ENCODE data around the gene CLGN.

The CLGN gene

DNA sequence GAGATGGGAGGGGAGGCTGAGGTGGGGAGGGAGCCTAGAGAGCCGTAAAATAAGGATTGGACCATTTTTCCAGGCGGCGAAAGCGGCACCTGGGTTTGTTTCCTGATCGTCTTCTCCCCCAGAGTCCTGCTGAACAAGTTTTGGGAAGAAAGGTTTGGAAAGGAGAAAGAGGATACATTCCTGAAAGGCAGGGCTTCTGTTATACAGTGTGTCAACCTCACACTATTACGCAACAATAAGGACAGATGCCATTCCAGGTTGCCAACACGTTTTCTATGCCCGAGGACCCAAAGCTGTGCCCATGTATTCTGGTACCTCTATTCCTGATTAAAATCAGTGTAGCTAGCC lies 53.3 kb downstream of the CLGN start:
- DNase-seq, result no peak

DNA sequence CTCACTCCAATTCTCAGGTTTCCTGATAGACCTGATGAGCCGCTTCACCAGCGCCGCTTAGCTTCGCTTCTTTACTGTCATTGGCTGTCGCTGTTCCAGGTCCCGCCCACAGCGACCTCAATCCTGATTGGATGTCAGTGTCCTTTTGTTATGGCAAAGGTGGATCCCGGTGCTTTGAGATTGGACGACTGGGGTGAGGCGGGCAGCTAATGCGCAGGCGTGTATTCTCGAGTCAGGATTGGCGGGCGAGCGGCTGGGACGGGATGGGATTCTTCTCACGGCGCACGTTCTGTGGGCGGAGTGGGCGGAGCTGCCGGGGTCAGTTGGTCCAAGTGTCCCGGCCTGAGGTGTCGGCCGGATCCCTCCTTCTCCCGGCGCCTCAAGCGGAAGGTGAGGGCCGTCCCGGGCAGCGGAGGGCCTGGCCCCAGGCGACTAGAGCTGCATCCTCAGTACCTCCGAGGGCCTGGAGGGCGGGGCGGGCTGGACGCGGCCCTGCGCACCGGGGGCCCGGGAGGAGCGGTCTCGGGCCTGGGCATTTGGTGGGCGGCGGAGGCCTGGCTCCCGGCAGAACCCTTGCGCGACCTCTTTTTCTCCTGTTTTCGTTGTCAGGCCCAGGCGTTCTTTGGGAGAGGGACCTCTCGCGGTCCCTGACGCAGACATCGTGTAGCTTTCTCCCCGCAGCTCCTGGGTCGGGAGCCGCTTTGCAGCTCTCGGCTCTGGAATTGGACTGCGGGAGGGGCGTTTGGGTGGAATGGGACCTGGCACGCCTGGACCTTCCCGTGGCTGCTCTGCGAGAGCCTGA lies 53.9 kb downstream of the CLGN start, which contains the start of gene SCOC:
Gene SCOC (plus strand): TSS at position 319 of the 802 bp plus-strand sequence. CDS start 5,525 bp downstream, outside the sequence.
- DNase-seq, result peak; percentile 100

DNA sequence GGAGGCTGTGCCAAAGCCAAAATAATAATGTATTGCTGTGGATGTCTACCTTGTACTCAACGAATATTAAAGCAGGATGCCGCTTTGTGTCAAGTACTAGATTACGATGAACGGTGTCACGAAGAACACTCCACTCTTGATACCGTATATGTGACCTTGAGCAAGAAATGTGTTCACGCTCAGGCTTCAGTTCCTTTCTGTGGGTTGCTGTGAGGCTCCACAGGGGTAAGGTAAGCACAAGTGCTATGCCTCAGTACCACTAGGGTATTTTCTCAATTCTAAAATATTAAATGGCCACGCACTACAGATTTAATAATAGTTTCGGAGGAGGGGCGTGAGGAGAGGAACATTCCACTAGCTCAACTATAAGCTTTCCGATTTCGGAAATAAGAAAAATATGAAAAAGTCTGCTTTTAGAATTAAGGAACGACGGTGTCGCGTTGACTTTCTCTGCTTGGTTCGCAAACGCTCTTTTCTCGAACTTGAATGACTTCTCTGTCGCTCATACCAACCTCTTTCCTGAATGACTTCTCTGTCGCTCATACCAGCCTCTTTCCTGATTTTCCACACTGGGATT lies 54.6 kb downstream of the CLGN start:
- peak; percentile 26 for DNase-seq

DNA sequence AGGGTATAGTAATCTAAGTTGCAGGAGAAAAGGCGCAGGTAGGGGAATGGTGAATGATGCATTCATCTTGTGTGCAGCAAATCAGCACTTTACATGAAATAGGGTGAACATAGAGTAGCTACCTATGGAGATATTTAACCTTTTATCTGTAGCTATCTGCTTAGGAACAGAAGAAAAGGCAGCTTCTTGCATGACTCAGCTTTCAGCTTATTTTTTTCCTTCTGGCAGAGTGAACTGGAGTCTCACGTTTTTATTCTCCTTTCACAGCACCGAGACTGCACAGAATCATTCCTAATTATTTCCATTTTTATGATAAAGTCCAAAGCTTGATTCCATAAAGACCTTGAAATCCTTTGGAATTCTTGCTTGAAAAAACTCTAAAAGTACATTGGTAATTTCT lies 58.8 kb downstream of the CLGN start:
- no peak for DNase-seq

DNA sequence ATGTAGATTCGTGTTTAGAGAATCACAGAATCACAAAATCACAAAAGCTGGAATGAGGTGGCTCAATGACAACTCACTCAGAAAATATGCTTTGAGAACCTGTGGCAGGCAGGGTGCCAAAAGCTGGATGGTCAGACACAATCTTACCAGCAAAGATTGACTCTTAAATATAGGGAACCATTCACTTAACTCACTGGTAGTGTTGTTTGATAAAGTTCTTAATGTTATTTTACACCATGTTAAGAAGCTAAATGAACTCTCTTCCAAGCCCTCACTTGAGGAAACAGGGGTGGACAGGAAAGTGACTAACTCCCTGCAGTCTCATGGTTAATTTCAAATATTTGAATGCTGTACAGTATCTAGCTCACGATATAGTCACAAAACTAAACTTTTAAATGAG lies 59.7 kb downstream of the CLGN start:
- no peak for DNase-seq

DNA sequence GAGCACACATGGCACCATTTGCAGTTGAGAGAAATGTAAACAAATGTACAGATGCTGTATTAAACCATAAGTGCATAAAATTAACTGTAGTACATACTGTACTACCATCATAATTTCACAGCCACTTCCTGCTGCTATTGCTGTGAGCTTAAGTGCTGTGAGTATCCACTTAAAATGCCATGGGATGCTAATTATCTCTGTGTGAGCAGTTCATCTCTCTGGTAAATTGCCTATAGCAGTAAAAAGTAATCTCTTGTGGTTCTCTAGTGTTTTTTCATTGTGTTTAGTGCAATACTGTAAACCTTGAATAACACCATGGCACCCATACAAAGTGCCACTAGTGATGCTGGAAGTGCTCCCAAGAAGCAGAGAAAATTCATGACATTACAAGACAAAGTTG lies 63.9 kb downstream of the CLGN start:
- DNase-seq, result no peak

DNA sequence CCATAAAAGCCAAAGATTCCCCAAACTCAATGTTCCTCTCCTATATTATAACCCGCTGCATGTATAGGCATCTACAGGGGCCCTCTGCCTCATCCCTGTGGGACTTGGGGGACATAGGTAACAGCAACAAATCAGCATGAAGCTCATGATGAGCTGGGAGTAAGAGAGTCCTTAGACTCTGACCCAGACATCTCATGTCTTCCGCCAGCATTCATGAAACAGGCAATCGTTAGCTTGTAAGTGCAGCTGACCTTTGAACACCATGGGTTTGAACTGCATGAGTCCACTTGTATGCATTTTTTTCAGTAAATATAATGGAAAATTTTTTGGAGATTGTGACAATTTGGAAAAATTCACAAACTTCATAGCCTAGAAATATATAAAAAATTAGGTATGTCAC lies 64.4 kb downstream of the CLGN start:
- DNase-seq, result no peak

DNA sequence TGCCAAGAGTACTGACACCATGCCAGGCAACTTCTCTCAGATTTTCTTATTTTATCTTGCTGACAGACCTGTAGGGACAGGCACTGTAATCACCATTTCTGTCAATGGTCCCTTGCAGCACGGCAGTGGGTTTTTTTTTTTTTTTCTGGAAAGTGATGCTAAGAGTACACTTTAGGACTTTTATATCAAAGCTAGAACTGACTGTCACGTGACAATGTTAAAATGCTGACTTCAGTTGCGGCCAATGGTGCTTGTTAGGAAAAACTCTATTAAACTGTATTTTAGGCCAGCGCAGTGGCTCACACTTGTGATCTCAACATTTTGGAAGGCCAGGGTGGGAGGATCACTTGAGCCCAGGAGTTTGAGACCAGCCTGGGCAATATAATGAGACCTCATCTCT lies 66.3 kb downstream of the CLGN start:
- DNase-seq, result no peak

DNA sequence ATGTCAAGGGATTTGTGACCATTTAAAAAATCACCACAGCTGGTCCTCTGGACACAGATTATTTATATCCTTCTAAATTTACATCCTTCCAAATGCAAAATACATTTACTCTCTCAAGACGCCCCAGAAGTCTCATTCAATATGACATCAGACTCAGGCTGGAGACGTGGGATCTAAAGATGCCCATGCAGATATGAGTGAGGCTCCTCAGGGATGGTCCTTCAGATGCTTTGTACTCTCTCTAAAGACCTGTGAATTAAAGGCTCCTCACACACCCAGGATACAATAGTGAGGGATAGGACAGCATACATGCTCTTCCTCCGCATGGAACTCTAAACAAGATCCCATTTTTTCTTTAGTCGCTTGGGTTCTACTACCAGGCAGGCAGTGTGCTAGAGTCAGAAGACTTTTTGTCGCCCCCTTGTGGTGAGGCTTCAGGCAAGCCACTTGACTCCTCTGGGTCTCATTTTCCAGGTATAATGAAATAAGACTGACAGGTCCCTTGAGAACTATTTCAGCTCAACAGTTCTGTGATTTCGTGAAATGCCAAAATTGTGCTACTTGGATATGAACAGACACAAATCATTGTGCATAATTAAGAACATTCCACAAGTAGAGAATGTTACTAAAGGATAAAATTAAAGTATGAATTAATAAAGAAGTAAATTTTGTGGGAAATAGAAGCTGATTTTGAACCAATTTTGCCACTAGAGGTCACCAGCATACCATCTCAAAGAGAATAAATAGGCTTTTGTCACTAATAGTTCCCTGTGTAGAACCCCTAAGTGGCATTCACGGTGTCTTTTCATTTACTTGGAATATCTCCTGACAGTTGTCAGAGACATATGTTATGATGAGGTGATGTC lies 67.7 kb downstream of the CLGN start:
- peak; percentile 64 for DNase-seq

DNA sequence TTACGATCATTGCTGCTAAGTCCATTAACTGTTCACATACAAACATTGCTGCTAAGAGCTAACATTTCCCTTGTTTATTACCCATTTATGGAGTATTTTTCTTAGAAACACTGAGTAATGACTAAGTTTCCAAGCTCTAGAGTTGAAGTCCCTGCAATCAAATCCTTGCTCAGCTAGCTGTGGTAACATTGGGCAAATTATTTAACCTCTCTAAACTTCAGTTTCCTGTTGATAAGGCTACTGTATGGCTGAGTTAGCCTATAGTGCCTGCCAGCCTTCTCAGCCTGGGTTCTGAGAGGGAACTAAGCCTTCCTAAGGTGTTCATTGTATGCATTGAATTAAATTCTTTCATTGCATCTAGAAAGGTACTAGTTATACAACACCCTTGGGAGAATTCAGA lies 69.2 kb downstream of the CLGN start:
- no peak for DNase-seq

DNA sequence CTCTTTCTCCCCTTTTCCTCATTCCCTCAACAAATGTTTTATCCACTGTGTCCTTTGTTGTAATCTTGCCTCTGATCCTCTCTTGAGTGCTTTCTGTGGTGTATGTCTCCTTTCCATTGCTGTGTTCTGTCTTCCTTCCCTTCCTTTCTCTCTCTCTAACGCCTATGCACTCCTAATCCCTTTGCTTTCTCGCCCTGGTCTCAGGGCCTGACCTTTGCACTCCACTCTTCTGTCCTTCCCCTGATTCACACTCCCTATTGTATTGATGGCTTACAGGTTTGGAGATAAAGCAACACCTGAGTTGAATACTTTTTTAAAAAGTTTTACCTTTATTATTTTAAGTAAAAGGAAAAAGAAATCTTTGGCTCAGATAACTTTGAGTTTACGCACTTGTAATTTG lies 69.6 kb downstream of the CLGN start:
- DNase-seq, result no peak

DNA sequence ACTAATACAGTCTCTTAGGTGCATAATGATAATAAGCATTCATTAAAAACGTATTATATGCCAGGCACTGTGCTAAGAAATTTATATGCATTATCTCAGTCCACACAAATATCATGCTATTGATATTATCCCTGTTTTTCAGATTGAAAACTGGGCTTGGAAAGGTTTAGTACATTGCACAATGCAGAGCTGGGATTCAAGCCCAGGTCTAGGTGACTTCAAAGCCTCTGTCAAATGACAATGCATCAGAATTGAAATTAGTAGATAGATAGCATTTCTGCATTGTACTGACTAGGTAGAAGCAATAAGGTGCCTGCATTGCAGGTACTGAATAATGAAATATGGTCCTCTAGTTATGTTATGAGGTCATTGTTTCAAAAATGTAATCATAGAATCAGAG lies 72.2 kb downstream of the CLGN start:
- DNase-seq, result no peak

DNA sequence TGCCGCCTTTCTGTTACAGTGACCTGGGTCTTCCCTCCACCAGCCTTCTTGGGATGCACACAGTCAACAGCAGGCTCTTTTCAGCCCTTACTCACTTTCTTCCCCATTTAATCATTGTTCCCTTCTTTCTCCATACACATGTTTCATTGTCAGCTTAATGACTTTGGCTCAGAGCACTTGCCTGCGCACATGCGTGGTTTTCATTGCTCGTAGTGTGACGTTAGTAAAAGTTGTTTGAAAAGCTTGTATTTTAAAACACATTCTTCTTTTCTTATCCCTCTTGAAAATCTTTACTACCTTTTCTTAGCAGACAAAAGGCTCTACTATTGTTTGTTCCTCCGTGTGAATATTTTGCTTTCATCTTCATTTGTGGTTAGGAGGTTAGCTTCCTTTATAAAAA lies 73.7 kb downstream of the CLGN start:
- DNase-seq, result no peak

DNA sequence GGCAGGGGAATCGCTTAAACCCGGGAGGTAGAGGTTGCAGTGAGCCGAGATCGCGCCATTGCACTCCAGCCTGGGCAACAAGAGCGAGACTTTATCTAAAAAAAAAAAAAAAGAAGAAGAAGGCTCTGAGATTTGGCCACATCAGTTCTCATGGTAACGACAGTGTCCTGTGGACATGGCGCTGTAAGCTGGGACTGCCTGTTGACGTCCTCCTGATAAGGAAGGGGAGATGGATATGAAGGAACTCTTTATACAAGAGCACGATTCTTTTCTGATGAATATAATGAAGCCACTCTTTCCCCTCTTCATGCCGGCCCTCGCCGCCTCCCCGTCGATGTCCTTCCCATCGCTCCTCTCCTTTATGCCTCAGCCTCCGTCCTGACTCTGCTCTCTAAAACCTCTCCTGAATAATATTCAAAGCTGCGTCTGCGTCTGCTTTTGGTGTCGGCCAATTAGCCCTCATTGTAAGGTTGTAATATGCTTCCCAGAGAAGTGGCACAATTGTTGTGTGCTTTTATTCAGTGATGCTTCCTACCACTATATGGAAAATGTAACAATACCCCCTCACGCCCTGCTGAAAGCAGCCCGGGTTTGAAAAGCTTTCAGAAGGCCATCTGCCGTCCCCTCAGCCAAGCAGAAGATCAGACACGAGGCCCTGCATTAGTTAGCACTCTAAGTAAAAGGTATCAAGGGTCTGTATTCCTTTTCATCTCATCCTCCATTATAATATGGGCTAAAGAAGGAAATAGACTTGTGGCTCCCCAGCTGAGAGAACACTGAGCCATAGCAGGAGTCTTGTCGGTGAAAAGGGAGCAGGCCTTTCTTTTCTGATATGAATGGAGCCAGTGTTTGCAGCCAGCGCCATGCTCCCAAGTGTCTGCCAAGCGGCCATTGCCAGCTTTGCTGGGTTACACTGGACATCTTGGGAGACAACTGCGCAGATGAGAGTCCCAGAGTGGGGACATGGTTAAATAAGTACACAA lies 76.1 kb downstream of the CLGN start:
- DNase-seq, result no peak

DNA sequence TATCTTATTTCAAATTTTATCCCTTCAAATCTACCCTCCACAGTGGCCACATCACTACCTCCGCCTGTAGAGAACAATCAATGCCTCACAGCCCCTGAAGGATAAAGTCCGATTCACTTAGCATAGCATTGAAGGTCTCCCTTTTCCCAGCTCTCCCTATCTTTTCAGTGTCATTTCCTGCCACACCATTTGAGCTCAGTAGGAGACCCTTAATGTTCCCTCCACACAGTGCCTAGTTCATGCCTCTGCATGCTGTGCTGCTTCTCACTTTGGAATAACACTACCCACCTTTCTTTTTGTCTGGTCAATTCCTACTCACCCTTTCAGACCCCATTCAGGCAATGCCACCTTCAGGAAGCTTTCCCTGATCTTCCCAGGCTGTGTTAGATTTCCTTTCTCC lies 77.6 kb downstream of the CLGN start:
- no peak for DNase-seq

DNA sequence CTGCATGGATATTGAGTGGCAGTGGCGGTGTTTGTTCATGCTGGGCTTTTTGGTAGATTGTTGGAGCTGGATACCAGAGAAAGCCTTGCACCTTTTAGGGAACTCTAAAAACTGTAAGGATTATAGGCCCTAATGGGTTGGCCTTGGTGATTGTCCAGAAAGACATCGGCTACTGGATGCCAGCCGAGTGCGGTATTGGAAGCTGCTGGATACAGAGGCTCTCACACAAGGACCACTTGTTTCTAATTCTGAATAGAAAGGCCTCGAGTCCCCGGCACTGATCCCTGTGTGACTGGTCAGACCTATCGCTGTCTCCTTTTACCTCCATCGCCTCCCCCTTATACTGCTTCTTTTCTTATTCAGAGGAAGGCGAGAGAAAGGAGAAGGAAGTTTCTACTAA lies 81.3 kb downstream of the CLGN start:
- no peak for DNase-seq

DNA sequence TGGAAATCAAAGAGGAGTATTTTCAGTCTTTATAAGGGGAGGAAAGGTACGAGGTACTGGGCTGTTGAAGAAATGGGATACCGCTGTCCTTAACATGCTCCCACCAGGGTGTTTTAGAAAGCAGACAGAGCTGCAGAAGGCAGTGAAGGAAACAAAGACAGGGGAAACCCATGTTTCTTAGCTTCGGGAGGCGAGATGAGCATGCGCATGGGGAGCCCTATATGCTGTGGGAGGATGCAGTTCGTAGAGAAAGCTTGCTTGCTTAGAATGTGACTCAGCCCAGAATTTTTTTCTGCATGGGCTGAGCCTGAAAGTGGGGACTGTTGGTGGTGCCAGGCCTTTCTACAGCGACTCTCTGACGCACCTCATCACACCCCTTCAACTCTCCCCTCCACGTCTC lies 82.8 kb downstream of the CLGN start:
- no peak for DNase-seq

DNA sequence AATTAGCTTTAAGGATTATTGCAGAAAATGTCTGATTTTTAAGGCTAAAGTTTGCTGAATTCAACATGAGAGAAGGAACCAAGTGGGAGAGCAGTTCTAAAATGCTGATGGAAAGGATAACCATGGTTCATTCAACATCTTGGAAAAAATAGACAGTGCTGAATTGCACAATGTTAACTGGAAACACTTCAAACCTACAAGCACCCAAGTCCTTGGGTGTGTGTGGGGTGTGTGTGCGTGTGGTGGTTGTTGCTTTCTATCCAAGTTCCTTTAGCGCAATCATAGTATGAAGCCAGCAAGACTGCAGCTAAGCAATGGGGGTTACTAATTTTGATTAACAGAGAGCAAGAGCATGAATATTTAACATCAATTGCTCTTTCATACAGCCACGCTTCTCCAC lies 83.3 kb downstream of the CLGN start:
- DNase-seq, result no peak

DNA sequence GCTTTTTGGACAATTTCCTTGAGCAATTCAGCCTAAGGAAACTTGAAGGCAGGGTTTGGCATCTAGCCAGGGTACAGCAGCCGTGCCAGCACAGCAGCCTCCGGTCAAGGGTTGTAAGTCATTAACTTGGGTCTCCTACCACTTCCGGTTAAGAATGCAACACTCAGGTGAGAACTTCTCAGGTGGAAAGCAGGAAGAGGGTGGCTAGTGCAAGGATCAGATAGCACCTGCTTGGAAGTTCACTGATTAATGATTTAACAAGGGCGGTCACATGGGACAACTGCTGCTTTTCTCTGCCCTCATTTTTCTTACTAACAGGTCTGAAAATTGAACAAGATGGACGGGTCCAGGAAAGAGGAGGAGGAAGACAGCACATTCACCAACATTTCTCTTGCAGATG lies 84.1 kb downstream of the CLGN start:
- DNase-seq, result no peak

DNA sequence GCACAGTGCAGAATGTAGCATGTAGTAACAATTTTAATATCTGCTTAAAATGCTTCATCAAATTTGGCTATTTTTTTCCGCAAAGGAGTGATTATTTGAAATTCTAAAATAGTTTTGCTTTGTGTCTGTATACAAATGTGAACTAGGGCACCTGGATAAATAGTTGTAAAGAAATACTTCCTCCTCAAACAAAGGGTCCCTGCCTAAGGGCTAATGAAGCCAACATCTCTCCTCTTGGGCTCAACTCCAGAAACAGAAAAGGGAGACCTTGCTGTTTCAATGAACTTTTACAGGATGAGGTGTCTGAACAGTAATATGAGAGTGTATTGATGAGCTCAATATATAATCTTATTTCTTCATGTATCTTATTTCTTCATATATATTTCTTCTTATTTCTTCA lies 84.8 kb downstream of the CLGN start:
- no peak for DNase-seq
